ENCODE results near the gene TBL1X. TPM values are rescaled to one million over a fixed set of nuclear protein-coding genes. Genes with fewer than 3 reads are reported as not detected.

Gene TBL1X
- total and polyA plus RNA-seq, 2 experiments from 2014 or later, result 8.7 to 26.9 TPM

DNA sequence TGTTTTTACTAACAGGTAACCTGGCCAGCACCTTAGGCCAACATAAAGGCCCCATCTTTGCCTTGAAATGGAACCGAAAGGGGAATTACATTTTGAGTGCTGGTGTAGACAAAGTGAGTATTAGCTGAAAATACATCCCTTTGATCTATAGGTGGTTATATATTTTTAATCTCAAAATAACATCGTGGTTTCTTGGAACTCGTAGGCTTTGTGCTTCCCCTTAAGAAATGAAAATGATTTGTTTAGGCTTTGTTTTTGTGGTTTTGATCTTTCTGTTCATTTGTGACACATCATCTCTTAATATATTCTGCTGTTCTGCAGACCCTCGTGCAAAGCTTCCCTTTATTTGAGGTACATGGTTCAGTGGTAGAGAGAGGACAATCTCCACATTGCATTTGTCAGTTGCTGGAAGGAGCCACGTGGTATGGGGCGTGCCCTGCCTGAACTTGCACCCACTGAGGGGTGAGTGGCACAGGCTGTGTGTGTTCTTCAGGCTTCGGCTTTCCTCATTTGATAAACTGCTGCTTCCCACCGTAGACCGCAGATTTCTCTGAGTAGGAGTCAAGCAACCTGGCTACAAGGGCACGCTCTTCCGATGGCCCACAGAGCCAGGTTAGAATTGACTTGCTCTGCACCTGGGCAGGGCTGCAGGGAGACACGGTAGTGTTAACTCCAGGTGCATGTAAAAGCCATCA, 228.6 kb downstream of the TBL1X start:
- Mint-ChIP-seq H3K27me3 (ENCODE audit: insufficient read depth, low read depth, poor library complexity) (peaks cover 2% of the 10 kb centered on the region), H3K27ac (no peak overlapping the region), H3K36me3 (ENCODE audit: low read depth) (peaks cover 15% of the 10 kb centered on the region), H3K4me3 (no peak overlapping the region), H3K4me1 (no peaks in the 10 kb centered on the region), H3K9me3 (no peaks in the 10 kb centered on the region)
- Histone ChIP-seq H3K36me3 (ENCODE audit: insufficient read depth) (no peaks in the 10 kb centered on the region), H3K4me3 (no peak overlapping the region), H3K4me1 (ENCODE audit: insufficient read depth) (no peaks in the 10 kb centered on the region), H3F3A (replicated peaks; ENCODE audit: low read depth) (no peaks in the 10 kb centered on the region), H3K27ac (ENCODE audit: low read depth) (no peak overlapping the region), H3K27me3 (ENCODE audit: insufficient read depth) (no peaks in the 10 kb centered on the region), H3K79me2 (replicated peaks; ENCODE audit: insufficient read depth) (no peaks in the 10 kb centered on the region), H3K4me2 (no peak overlapping the region), H2AFZ (no peak overlapping the region), H3K9me2 (ENCODE audit: insufficient read depth) (no peaks in the 10 kb centered on the region), H4K20me1 (replicated peaks; ENCODE audit: insufficient read depth) (no peaks in the 10 kb centered on the region)
- no peak for ATAC-seq
- TF ChIP-seq ZNF114 (CRISPR knock-in tag; IDR thresholded peaks at IDR 0.05) (no peak), JUNB (IDR thresholded peaks at IDR 0.05; ENCODE audit: unreplicated experiment) (no peak), EZH2 (IDR thresholded peaks at IDR 0.05; ENCODE audit: low read depth, unreplicated experiment) (no peak), CREB1 (CRISPR knock-in tag; IDR thresholded peaks at IDR 0.05; ENCODE audit: low read depth) (no peak), EZH2phosphoT487 (IDR thresholded peaks at IDR 0.05; ENCODE audit: unreplicated experiment) (no peak), STAT1 (IDR thresholded peaks at IDR 0.05; ENCODE audit: unreplicated experiment) (no peak), ZNF331 (CRISPR knock-in tag; IDR thresholded peaks at IDR 0.05; ENCODE audit: low read depth) (no peak), POLR2AphosphoS5 (IDR thresholded peaks at IDR 0.05; ENCODE audit: low read depth) (no peak), NANOG (IDR thresholded peaks at IDR 0.05; ENCODE audit: borderline replicate concordance) (no peak)
- TF ChIP-seq, protein P1, sequence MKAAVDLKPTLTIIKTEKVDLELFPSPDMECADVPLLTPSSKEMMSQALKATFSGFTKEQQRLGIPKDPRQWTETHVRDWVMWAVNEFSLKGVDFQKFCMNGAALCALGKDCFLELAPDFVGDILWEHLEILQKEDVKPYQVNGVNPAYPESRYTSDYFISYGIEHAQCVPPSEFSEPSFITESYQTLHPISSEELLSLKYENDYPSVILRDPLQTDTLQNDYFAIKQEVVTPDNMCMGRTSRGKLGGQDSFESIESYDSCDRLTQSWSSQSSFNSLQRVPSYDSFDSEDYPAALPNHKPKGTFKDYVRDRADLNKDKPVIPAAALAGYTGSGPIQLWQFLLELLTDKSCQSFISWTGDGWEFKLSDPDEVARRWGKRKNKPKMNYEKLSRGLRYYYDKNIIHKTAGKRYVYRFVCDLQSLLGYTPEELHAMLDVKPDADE (IDR thresholded peaks at IDR 0.05), result no peak
- TF ChIP-seq, protein P2, sequence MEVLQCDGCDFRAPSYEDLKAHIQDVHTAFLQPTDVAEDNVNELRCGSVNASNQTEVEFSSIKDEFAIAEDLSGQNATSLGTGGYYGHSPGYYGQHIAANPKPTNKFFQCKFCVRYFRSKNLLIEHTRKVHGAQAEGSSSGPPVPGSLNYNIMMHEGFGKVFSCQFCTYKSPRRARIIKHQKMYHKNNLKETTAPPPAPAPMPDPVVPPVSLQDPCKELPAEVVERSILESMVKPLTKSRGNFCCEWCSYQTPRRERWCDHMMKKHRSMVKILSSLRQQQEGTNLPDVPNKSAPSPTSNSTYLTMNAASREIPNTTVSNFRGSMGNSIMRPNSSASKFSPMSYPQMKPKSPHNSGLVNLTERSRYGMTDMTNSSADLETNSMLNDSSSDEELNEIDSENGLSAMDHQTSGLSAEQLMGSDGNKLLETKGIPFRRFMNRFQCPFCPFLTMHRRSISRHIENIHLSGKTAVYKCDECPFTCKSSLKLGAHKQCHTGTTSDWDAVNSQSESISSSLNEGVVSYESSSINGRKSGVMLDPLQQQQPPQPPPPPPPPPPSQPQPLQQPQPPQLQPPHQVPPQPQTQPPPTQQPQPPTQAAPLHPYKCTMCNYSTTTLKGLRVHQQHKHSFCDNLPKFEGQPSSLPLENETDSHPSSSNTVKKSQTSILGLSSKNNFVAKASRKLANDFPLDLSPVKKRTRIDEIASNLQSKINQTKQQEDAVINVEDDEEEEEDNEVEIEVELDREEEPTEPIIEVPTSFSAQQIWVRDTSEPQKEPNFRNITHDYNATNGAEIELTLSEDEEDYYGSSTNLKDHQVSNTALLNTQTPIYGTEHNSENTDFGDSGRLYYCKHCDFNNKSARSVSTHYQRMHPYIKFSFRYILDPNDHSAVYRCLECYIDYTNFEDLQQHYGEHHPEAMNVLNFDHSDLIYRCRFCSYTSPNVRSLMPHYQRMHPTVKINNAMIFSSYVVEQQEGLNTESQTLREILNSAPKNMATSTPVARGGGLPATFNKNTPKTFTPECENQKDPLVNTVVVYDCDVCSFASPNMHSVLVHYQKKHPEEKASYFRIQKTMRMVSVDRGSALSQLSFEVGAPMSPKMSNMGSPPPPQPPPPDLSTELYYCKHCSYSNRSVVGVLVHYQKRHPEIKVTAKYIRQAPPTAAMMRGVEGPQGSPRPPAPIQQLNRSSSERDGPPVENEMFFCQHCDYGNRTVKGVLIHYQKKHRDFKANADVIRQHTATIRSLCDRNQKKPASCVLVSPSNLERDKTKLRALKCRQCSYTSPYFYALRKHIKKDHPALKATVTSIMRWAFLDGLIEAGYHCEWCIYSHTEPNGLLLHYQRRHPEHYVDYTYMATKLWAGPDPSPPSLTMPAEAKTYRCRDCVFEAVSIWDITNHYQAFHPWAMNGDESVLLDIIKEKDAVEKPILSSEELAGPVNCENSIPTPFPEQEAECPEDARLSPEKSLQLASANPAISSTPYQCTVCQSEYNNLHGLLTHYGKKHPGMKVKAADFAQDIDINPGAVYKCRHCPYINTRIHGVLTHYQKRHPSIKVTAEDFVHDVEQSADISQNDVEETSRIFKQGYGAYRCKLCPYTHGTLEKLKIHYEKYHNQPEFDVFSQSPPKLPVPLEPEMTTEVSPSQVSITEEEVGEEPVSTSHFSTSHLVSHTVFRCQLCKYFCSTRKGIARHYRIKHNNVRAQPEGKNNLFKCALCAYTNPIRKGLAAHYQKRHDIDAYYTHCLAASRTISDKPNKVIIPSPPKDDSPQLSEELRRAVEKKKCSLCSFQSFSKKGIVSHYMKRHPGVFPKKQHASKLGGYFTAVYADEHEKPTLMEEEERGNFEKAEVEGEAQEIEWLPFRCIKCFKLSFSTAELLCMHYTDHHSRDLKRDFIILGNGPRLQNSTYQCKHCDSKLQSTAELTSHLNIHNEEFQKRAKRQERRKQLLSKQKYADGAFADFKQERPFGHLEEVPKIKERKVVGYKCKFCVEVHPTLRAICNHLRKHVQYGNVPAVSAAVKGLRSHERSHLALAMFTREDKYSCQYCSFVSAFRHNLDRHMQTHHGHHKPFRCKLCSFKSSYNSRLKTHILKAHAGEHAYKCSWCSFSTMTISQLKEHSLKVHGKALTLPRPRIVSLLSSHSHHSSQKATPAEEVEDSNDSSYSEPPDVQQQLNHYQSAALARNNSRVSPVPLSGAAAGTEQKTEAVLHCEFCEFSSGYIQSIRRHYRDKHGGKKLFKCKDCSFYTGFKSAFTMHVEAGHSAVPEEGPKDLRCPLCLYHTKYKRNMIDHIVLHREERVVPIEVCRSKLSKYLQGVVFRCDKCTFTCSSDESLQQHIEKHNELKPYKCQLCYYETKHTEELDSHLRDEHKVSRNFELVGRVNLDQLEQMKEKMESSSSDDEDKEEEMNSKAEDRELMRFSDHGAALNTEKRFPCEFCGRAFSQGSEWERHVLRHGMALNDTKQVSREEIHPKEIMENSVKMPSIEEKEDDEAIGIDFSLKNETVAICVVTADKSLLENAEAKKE (CRISPR knock-in tag; IDR thresholded peaks at IDR 0.05), result no peak
- TF ChIP-seq, protein P3, sequence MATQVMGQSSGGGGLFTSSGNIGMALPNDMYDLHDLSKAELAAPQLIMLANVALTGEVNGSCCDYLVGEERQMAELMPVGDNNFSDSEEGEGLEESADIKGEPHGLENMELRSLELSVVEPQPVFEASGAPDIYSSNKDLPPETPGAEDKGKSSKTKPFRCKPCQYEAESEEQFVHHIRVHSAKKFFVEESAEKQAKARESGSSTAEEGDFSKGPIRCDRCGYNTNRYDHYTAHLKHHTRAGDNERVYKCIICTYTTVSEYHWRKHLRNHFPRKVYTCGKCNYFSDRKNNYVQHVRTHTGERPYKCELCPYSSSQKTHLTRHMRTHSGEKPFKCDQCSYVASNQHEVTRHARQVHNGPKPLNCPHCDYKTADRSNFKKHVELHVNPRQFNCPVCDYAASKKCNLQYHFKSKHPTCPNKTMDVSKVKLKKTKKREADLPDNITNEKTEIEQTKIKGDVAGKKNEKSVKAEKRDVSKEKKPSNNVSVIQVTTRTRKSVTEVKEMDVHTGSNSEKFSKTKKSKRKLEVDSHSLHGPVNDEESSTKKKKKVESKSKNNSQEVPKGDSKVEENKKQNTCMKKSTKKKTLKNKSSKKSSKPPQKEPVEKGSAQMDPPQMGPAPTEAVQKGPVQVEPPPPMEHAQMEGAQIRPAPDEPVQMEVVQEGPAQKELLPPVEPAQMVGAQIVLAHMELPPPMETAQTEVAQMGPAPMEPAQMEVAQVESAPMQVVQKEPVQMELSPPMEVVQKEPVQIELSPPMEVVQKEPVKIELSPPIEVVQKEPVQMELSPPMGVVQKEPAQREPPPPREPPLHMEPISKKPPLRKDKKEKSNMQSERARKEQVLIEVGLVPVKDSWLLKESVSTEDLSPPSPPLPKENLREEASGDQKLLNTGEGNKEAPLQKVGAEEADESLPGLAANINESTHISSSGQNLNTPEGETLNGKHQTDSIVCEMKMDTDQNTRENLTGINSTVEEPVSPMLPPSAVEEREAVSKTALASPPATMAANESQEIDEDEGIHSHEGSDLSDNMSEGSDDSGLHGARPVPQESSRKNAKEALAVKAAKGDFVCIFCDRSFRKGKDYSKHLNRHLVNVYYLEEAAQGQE (IDR thresholded peaks at IDR 0.05; ENCODE audit: unreplicated experiment), result no peak
- TF ChIP-seq, protein P4, sequence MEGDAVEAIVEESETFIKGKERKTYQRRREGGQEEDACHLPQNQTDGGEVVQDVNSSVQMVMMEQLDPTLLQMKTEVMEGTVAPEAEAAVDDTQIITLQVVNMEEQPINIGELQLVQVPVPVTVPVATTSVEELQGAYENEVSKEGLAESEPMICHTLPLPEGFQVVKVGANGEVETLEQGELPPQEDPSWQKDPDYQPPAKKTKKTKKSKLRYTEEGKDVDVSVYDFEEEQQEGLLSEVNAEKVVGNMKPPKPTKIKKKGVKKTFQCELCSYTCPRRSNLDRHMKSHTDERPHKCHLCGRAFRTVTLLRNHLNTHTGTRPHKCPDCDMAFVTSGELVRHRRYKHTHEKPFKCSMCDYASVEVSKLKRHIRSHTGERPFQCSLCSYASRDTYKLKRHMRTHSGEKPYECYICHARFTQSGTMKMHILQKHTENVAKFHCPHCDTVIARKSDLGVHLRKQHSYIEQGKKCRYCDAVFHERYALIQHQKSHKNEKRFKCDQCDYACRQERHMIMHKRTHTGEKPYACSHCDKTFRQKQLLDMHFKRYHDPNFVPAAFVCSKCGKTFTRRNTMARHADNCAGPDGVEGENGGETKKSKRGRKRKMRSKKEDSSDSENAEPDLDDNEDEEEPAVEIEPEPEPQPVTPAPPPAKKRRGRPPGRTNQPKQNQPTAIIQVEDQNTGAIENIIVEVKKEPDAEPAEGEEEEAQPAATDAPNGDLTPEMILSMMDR (conservative IDR thresholded peaks at IDR 0.05; ENCODE audit: low read depth in 2 of 2), result no peak
- no peak for DNase-seq (ENCODE audit: low spot score)

All from GM23338 (cell line).